OCI-LY7 (cell line): ENCODE results near the gene CCRL2. TPM values are rescaled to one million over a fixed set of nuclear protein-coding genes. Genes with fewer than 3 reads are reported as not detected.

ENCODE experiments used
- BruUV-seq: library from RNA; stranded (reverse); fragments of 400-500 nt; replicated peaks from 2 replicates; lab custom pipeline; 2021; lab: Mats Ljungman, UMichigan
- CTCF ChIA-PET: fragments of 300-600 bp; sonication (Branson Sonifier 250); formaldehyde crosslinking; loops from one replicate; lab custom pipeline; 2022; ENCODE audit warnings: antibody characterized with exemption; ENCODE audit not compliant: unreplicated experiment; lab: Charles Lee
- POLR2A ChIA-PET: fragments of 300-600 bp; sonication (Branson Sonifier 250); formaldehyde crosslinking; loops from one replicate; lab custom pipeline; 2022; ENCODE audit warnings: antibody characterized with exemption; lab: Charles Lee
- DNase-seq: peaks from one replicate; pipeline ENCODE4 v3.0.0-alpha.2; 2015; ENCODE audit warnings: low spot score
- H2AFZ ChIP-seq: fragments of 200-600 bp; sonication (generic), shearing (Covaris generic); 2 replicates; pipeline ENCODE4 v1.6.1; 2014; ENCODE audit warnings: mild to moderate bottlenecking, antibody characterized with exemption, low read length, moderate library complexity
- H3K27ac ChIP-seq: fragments of 200-600 bp; sonication (generic); 2 replicates; pipeline ENCODE4 v1.5.1; 2014; ENCODE audit warnings: mixed run types, low read depth, mild to moderate bottlenecking, moderate library complexity, low read length, inconsistent platforms; ENCODE audit not compliant: poor library complexity, severe bottlenecking
- H3K36me3 ChIP-seq: fragments of 200-600 bp; sonication (generic); 2 replicates; pipeline ENCODE4 v1.6.1; 2014; ENCODE audit warnings: mild to moderate bottlenecking, antibody characterized with exemption, low read length, moderate library complexity, mixed read lengths; ENCODE audit not compliant: insufficient read depth
- H3K4me1 ChIP-seq: fragments of 200-600 bp; sonication (generic); 2 replicates; pipeline ENCODE4 v1.5.1; 2014; ENCODE audit warnings: mild to moderate bottlenecking, low read length; ENCODE audit not compliant: insufficient read depth, poor library complexity, severe bottlenecking
- H3K4me2 ChIP-seq: fragments of 200-600 bp; sonication (generic); 2 replicates; pipeline ENCODE4 v1.6.1; 2014; ENCODE audit warnings: mild to moderate bottlenecking, low read length
- H3K4me3 ChIP-seq: fragments of 200-600 bp; sonication (generic); 2 replicates; pipeline ENCODE4 v1.5.1; 2014; ENCODE audit warnings: mild to moderate bottlenecking, low read depth, low read length; ENCODE audit not compliant: poor library complexity, severe bottlenecking
- H3K79me2 ChIP-seq: fragments of 200-600 bp; sonication (generic); 2 replicates; pipeline ENCODE4 v1.6.1; 2016; ENCODE audit warnings: low read depth, mild to moderate bottlenecking, low read length, moderate library complexity, mixed read lengths; ENCODE audit not compliant: insufficient read depth
- H3K9me2 ChIP-seq: fragments of 200-600 bp; sonication (generic); 2 replicates; pipeline ENCODE4 v1.6.1; 2016; ENCODE audit warnings: mild to moderate bottlenecking, low read length, mixed read lengths; ENCODE audit not compliant: insufficient read depth
- H3K9me3 ChIP-seq: fragments of 200-600 bp; sonication (generic); 2 replicates; pipeline ENCODE4 v1.6.1; 2014; ENCODE audit warnings: mild to moderate bottlenecking, mixed run types, low read length, mixed read lengths
- H4K20me1 ChIP-seq: fragments of 200-600 bp; sonication (generic); 2 replicates; pipeline ENCODE4 v1.6.1; 2014; ENCODE audit warnings: mild to moderate bottlenecking, antibody characterized with exemption, low read length, moderate library complexity, mixed read lengths; ENCODE audit not compliant: insufficient read depth
- EZH2phosphoT487 ChIP-seq: fragments of 200-600 bp; sonication (generic); IDR thresholded peaks from 2 replicates; pipeline ENCODE4 v1.6.1; 2018; ENCODE audit warnings: low read depth, borderline replicate concordance, mild to moderate bottlenecking, mixed run types, antibody characterized with exemption, low read length, moderate library complexity, mixed read lengths
- intact Hi-C: fragments of 100-400 bp; cut with micrococcal nuclease; formaldehyde crosslinking; loops from one replicate; pipeline ENCODE4 v1.10.0; 2022; ENCODE audit not compliant: unreplicated experiment
- total RNA-seq, 2 experiments: library from RNA; depleted of rRNA in 1 of 2; stranded (reverse); fragments of >200 nt in 1 of 2; shearing (Covaris generic) in 1 of 2; gene quantifications; 2 replicates each; pipeline ENCODE4 v1.2.3, GENCODE V29; 2014 to 2022
- TF ChIP-seq, protein P1 (sequence below): fragments of 200-600 bp; sonication (generic); conservative IDR thresholded peaks from 2 replicates; pipeline ENCODE4 v1.5.1; 2014; ENCODE audit warnings: mild to moderate bottlenecking, antibody characterized with exemption, low read length, moderate library complexity, mixed read lengths

The CCRL2 gene
- total RNA-seq, 2 experiments from 2014 or later: 0.41 to 2.2 TPM

DNA sequence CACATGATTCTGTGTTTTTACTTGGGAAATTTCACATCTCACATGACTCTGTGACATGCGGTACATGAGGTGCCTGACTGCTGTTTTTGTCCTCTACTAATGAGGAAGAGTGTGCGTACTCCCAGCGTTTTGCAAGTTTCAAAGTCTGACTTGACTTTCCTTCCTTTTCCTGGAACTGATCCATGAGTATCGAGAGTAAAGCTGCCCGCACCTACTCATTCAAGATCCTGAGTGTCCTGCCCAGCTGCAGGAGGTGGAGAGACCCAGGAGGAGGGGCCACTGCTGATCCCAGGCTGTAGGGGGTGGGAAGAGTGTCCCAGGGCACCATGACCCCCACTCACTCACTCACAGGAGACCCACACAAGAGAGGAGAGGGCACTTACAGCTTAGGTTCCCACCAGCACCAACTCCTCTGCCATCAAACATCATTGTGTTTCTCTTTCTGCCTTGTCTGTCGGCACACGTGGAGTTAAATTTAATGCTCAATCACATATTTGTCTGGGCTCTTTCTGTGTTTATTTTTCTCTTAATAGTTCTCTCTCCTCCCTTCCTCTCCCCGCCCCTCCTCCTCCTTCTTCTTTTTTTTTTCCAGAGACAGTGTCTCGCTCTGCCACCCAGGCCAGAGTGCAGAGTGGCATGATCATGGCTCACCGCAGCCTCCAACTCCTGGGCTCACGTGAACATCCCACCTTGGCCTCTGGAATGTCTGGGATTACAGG, 1.6 kb upstream of the CCRL2 start:
- BruUV-seq: no TSS peak
- Histone ChIP-seq H3K4me2 (no peak overlapping the region), H4K20me1 (no peaks in the 10 kb centered on the region), H3K4me1 (peaks cover 20% of the 10 kb centered on the region), H3K36me3 (no peaks in the 10 kb centered on the region), H3K9me2 (no peaks in the 10 kb centered on the region), H3K27ac (no peak overlapping the region), H2AFZ (no peak overlapping the region), H3K4me3 (no peak overlapping the region), H3K79me2 (no peaks in the 10 kb centered on the region), H3K9me3 (no peaks in the 10 kb centered on the region)
- intact Hi-C loops: no loop called here
- no peak for DNase-seq
- CTCF ChIA-PET: no interaction called here
- TF ChIP-seq EZH2phosphoT487: no peak
- TF ChIP-seq, protein P1, sequence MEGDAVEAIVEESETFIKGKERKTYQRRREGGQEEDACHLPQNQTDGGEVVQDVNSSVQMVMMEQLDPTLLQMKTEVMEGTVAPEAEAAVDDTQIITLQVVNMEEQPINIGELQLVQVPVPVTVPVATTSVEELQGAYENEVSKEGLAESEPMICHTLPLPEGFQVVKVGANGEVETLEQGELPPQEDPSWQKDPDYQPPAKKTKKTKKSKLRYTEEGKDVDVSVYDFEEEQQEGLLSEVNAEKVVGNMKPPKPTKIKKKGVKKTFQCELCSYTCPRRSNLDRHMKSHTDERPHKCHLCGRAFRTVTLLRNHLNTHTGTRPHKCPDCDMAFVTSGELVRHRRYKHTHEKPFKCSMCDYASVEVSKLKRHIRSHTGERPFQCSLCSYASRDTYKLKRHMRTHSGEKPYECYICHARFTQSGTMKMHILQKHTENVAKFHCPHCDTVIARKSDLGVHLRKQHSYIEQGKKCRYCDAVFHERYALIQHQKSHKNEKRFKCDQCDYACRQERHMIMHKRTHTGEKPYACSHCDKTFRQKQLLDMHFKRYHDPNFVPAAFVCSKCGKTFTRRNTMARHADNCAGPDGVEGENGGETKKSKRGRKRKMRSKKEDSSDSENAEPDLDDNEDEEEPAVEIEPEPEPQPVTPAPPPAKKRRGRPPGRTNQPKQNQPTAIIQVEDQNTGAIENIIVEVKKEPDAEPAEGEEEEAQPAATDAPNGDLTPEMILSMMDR: no peak
- POLR2A ChIA-PET: interaction anchor here (0.7 to 1.3 kb wide), 2 partner anchors 22 to 146 kb away, joined by 3 to 6 read pairs; no protein-coding TSS in a partner anchor

DNA sequence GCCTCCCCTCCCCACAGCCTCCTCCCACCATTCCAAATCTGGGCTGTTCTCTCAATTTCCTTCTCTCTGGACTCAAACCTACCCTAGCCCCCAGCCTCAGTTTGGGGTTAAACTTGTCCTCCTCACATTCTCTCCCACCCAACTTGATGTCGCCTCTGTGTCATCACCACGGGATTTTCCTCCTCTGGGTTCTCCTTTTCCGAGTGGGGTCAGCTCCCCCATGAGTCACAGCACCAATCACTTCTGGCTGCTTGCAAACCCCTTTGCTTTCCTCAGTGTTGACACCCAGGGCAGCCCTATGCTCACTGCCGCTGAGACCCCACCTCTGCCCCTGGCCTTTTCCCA, 644 bp upstream of the CCRL2 start:
- peak overlapping the region; percentile 93; the same call in 1 of the 2 replicates for H2AFZ ChIP-seq
- H4K20me1 ChIP-seq: no peaks in the 10 kb centered on the region
- H3K4me3 ChIP-seq: no peak overlapping the region
- peaks cover 20% of the 10 kb centered on the region for H3K4me1 ChIP-seq
- intact Hi-C loops: no loop called here
- no peak for TF ChIP-seq EZH2phosphoT487
- TF ChIP-seq, protein P1: no peak
- H3K36me3 ChIP-seq: no peaks in the 10 kb centered on the region
- DNase-seq: no peak
- ChIA-PET POLR2A (interaction anchor here (1.1 kb wide), 1 partner anchor 23 kb away, joined by 4 read pairs; no protein-coding TSS in a partner anchor), CTCF (no interaction called here)
- no TSS peak for BruUV-seq
- H3K79me2 ChIP-seq: no peaks in the 10 kb centered on the region
- no peak overlapping the region for H3K4me2 ChIP-seq
- H3K9me3 ChIP-seq: no peaks in the 10 kb centered on the region
- no peaks in the 10 kb centered on the region for H3K9me2 ChIP-seq
- no peak overlapping the region for H3K27ac ChIP-seq

DNA sequence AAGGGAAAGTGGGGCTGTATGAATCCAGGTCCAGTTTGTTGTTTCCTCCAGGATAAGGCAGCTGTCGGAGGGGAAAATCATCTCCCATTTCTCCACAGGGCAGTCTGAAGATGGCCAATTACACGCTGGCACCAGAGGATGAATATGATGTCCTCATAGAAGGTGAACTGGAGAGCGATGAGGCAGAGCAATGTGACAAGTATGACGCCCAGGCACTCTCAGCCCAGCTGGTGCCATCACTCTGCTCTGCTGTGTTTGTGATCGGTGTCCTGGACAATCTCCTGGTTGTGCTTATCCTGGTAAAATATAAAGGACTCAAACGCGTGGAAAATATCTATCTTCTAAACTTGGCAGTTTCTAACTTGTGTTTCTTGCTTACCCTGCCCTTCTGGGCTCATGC, 911 bp downstream of the CCRL2 start:
- TF ChIP-seq EZH2phosphoT487: no peak
- TF ChIP-seq, protein P1: no peak
- H4K20me1 ChIP-seq: no peaks in the 10 kb centered on the region
- H3K9me2 ChIP-seq: no peaks in the 10 kb centered on the region
- no peak overlapping the region for H3K4me3 ChIP-seq
- ChIA-PET POLR2A (interaction anchor here (1.4 to 1.8 kb wide), 2 partner anchors 21 to 24 kb away, joined by 5 to 8 read pairs; no protein-coding TSS in a partner anchor), CTCF (interaction anchor here (1.0 kb wide), 1 partner anchor 24 kb away, joined by 3 read pairs; no protein-coding TSS in a partner anchor)
- no peak for DNase-seq
- no peaks in the 10 kb centered on the region for H3K9me3 ChIP-seq
- H3K36me3 ChIP-seq: no peaks in the 10 kb centered on the region
- BruUV-seq: no TSS peak
- intact Hi-C loops: no loop called here
- H3K4me1 ChIP-seq: peaks cover 22% of the 10 kb centered on the region
- peak overlapping the region; percentile 56 for H3K4me2 ChIP-seq
- no peak overlapping the region for H3K27ac ChIP-seq
- H3K79me2 ChIP-seq: no peaks in the 10 kb centered on the region
- H2AFZ ChIP-seq: peak overlapping the region; percentile 93; the same call in 1 of the 2 replicates
